PFSK-1 (cell line): ENCODE results near the gene APOBEC3F.

ENCODE experiments used
- FOXP2 ChIP-seq: optimal IDR thresholded peaks from 2 replicates; pipeline ENCODE3; 2011; ENCODE audit warnings: borderline replicate concordance, control low read depth, inconsistent platforms; ENCODE audit not compliant: insufficient read depth; ENCODE audit errors: extremely low read length, extremely low read depth
- POLR2AphosphoS5 ChIP-seq: IDR thresholded peaks from 2 replicates; pipeline ENCODE4 v1.6.1; 2012; ENCODE audit warnings: low read depth, mild to moderate bottlenecking, control low read depth, low read length, moderate library complexity
- SIN3A ChIP-seq: IDR thresholded peaks from 2 replicates; pipeline ENCODE4 v1.6.1; 2012; ENCODE audit warnings: mild to moderate bottlenecking, low read length, moderate library complexity, borderline replicate concordance; ENCODE audit not compliant: insufficient read depth
- TAF1 ChIP-seq: IDR thresholded peaks from 2 replicates; pipeline ENCODE4 v1.6.1; 2012; ENCODE audit warnings: low read length, control low read depth, borderline replicate concordance; ENCODE audit not compliant: insufficient read depth
- TF ChIP-seq, protein P1 (sequence below), 2 experiments: IDR thresholded peaks; 2 replicates each; pipeline versions ENCODE4 v1.6.1 to v1.8.0; 2011 to 2012; ENCODE audit warnings: low read depth in 2 of 2, low read length in 2 of 2, control low read depth in 1 of 2, inconsistent platforms in 1 of 2, mild to moderate bottlenecking in 1 of 2, moderate library complexity in 1 of 2; ENCODE audit not compliant: insufficient read depth in 1 of 2

DNA sequence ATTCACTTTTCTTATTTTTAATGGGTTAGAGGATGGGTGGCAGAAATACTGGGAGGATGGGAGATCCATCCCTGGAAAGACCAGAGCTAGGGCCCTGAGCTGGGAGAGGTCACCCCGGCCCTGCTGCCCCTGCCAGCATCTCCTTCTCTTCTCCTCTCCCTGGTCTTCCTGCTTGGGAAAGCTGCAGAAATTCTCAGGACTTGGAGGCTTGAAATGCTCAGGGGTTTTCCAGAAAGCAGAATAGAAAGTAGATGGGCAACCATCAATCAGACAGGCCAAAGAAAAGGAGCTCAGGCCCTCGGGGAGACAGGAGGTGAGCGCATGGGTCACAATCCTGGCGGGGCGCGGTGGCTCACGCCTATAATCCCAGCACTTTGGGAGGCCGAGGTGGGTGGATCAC, 57.9 kb downstream of the APOBEC3F start:
- TF ChIP-seq SIN3A (no peak), POLR2AphosphoS5 (no peak), TAF1 (no peak), FOXP2 (no peak)
- TF ChIP-seq, protein P1, sequence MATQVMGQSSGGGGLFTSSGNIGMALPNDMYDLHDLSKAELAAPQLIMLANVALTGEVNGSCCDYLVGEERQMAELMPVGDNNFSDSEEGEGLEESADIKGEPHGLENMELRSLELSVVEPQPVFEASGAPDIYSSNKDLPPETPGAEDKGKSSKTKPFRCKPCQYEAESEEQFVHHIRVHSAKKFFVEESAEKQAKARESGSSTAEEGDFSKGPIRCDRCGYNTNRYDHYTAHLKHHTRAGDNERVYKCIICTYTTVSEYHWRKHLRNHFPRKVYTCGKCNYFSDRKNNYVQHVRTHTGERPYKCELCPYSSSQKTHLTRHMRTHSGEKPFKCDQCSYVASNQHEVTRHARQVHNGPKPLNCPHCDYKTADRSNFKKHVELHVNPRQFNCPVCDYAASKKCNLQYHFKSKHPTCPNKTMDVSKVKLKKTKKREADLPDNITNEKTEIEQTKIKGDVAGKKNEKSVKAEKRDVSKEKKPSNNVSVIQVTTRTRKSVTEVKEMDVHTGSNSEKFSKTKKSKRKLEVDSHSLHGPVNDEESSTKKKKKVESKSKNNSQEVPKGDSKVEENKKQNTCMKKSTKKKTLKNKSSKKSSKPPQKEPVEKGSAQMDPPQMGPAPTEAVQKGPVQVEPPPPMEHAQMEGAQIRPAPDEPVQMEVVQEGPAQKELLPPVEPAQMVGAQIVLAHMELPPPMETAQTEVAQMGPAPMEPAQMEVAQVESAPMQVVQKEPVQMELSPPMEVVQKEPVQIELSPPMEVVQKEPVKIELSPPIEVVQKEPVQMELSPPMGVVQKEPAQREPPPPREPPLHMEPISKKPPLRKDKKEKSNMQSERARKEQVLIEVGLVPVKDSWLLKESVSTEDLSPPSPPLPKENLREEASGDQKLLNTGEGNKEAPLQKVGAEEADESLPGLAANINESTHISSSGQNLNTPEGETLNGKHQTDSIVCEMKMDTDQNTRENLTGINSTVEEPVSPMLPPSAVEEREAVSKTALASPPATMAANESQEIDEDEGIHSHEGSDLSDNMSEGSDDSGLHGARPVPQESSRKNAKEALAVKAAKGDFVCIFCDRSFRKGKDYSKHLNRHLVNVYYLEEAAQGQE (IDR thresholded peaks at IDR 0.05; ENCODE audit: insufficient read depth in 1 of 2, low read depth in 2 of 2, low read length in 2 of 2): no peak
